IMR-90 (cell line): Measurements from ENCODE around the gene FUT6. TPM values are rescaled to one million over a fixed set of nuclear protein-coding genes. Genes with fewer than 3 reads are reported as not detected.

Experiments used
- ATAC-seq: fragments of 200-7000 bp; cut with Tn5 transposase; 2 replicates; pipeline ENCODE4 v1.9.1; 2020; ENCODE audit warnings: low read depth, mild to moderate bottlenecking, moderate library complexity
- BruUV-seq: library from RNA; stranded (reverse); fragments of 400-500 nt; replicated peaks from 2 replicates; lab custom pipeline; 2021; lab: Mats Ljungman, UMichigan
- CTCF ChIA-PET: fragments of 300-600 bp; formaldehyde crosslinking; extraction: SDS; loops from one replicate; lab custom pipeline; 2021; ENCODE audit warnings: antibody characterized with exemption; lab: Yijun Ruan, JAX
- POLR2A ChIA-PET: fragments of 300-600 bp; sonication (Branson Sonifier 250); formaldehyde crosslinking; loops from one replicate; lab custom pipeline; 2022; ENCODE audit warnings: antibody characterized with exemption; ENCODE audit not compliant: unreplicated experiment; lab: Charles Lee
- DNase-seq: peaks from one replicate; pipeline ENCODE4 v3.0.0; 2013
- H2AFZ ChIP-seq: replicated peaks from 2 replicates; pipeline ENCODE3; 2013; ENCODE audit warnings: low read length, mild to moderate bottlenecking; ENCODE audit not compliant: poor library complexity
- H2AK5ac ChIP-seq: 2 replicates; pipeline ENCODE4 v1.6.1; 2013; ENCODE audit warnings: low read depth, low read length, inconsistent platforms
- H2AK9ac ChIP-seq: replicated peaks from 2 replicates; pipeline ENCODE3; 2013; ENCODE audit warnings: mild to moderate bottlenecking, low read depth, low read length, moderate library complexity; ENCODE audit not compliant: poor library complexity
- H2BK120ac ChIP-seq: 2 replicates; pipeline ENCODE4 v1.6.1; 2013; ENCODE audit warnings: low read depth, low read length, inconsistent platforms
- H2BK15ac ChIP-seq: 3 replicates; pipeline ENCODE4 v1.6.1; 2013; ENCODE audit warnings: low read depth, low read length, inconsistent platforms
- H2BK20ac ChIP-seq: 2 replicates; pipeline ENCODE4 v1.6.1; 2013; ENCODE audit warnings: low read depth, mild to moderate bottlenecking, inconsistent platforms, low read length, moderate library complexity
- H2BK5ac ChIP-seq: 2 replicates; pipeline ENCODE4 v1.6.1; 2013; ENCODE audit warnings: mild to moderate bottlenecking, low read depth, low read length, inconsistent platforms; ENCODE audit not compliant: poor library complexity, severe bottlenecking
- H3K14ac ChIP-seq: replicated peaks from 2 replicates; pipeline ENCODE4 v1.6.1; 2013; ENCODE audit warnings: low read depth, low read length, inconsistent platforms
- H3K18ac ChIP-seq: 2 replicates; pipeline ENCODE4 v1.6.1; 2013; ENCODE audit warnings: low read depth, low read length, control low read depth
- H3K23ac ChIP-seq: 2 replicates; pipeline ENCODE4 v1.6.1; 2013; ENCODE audit warnings: low read depth, low read length, inconsistent platforms
- H3K27ac ChIP-seq: 2 replicates; pipeline ENCODE4 v1.5.1; 2013; ENCODE audit warnings: mild to moderate bottlenecking, control low read depth, low read length; ENCODE audit not compliant: insufficient read depth
- H3K27me3 ChIP-seq: 2 replicates; pipeline ENCODE4 v1.6.1; 2013; ENCODE audit warnings: low read length; ENCODE audit not compliant: control insufficient read depth, insufficient read depth
- H3K36me3 ChIP-seq: 2 replicates; pipeline ENCODE4 v1.6.1; 2013; ENCODE audit warnings: low read length, mixed read lengths; ENCODE audit not compliant: control insufficient read depth, insufficient read depth
- H3K4ac ChIP-seq: 2 replicates; pipeline ENCODE4 v1.6.1; 2013; ENCODE audit warnings: low read depth, low read length, inconsistent platforms
- H3K4me1 ChIP-seq: 2 replicates; pipeline ENCODE4 v1.6.1; 2013; ENCODE audit warnings: low read length, mixed read lengths; ENCODE audit not compliant: control insufficient read depth, insufficient read depth
- H3K4me2 ChIP-seq: 2 replicates; pipeline ENCODE4 v1.6.1; 2013; ENCODE audit warnings: low read depth, mild to moderate bottlenecking, control low read depth, low read length, moderate library complexity
- H3K4me3 ChIP-seq: 2 replicates; pipeline ENCODE4 v1.5.1; 2013; ENCODE audit warnings: low read depth, mild to moderate bottlenecking, control low read depth, low read length, moderate library complexity; ENCODE audit not compliant: insufficient read depth
- H3K56ac ChIP-seq: 2 replicates; pipeline ENCODE4 v1.6.1; 2013; ENCODE audit warnings: low read length, inconsistent platforms; ENCODE audit not compliant: insufficient read depth; ENCODE audit errors: extremely low read depth
- H3K79me1 ChIP-seq, 2 experiments: 2 replicates each; pipeline ENCODE4 v1.6.1; 2013; ENCODE audit warnings: low read length in 2 of 2, inconsistent platforms in 1 of 2, low read depth in 1 of 2
- H3K9ac ChIP-seq: 2 replicates; pipeline ENCODE4 v1.6.1; 2013; ENCODE audit warnings: low read depth, low read length, control low read depth
- H3K9me1 ChIP-seq: 2 replicates; pipeline ENCODE4 v1.6.1; 2013; ENCODE audit warnings: low read length, inconsistent platforms; ENCODE audit not compliant: insufficient read depth
- H3K9me3 ChIP-seq: 2 replicates; pipeline ENCODE4 v1.6.1; 2013; ENCODE audit warnings: low read length; ENCODE audit not compliant: control insufficient read depth, insufficient read depth
- H4K20me1 ChIP-seq: 2 replicates; pipeline ENCODE4 v1.6.1; 2013; ENCODE audit warnings: low read length, inconsistent platforms; ENCODE audit not compliant: insufficient read depth
- H4K5ac ChIP-seq: 2 replicates; pipeline ENCODE4 v1.6.1; 2013; ENCODE audit warnings: mild to moderate bottlenecking, low read depth, low read length, control low read depth
- H4K8ac ChIP-seq, 2 experiments: 2 replicates each; pipeline ENCODE4 v1.6.1; 2013; ENCODE audit warnings: low read depth in 2 of 2, low read length in 2 of 2, control low read depth in 1 of 2, inconsistent platforms in 1 of 2
- H4K91ac ChIP-seq: 2 replicates; pipeline ENCODE4 v1.6.1; 2013; ENCODE audit warnings: low read depth, low read length, inconsistent platforms; ENCODE audit not compliant: insufficient read depth
- CHD1 ChIP-seq: IDR thresholded peaks from 2 replicates; pipeline ENCODE4 v1.6.1; 2012; ENCODE audit warnings: low read depth, low read length, improper control_type of control experiment
- FOS ChIP-seq: fragments of 150-350 bp; IDR thresholded peaks from 2 replicates; pipeline ENCODE4 v1.6.1; 2016; ENCODE audit warnings: low read depth, low read length
- MAZ ChIP-seq: IDR thresholded peaks from 2 replicates; pipeline ENCODE4 v1.6.1; 2012; ENCODE audit warnings: low read depth, mild to moderate bottlenecking, low read length, improper control_type of control experiment, moderate library complexity, borderline replicate concordance
- MXI1 ChIP-seq: IDR thresholded peaks from 2 replicates; pipeline ENCODE4 v1.6.1; 2012; ENCODE audit warnings: low read depth, mild to moderate bottlenecking, low read length, moderate library complexity, borderline replicate concordance
- NFE2L2 ChIP-seq: fragments of 150-350 bp; IDR thresholded peaks from 2 replicates; pipeline ENCODE4 v1.6.1; 2016; ENCODE audit warnings: low read depth, mild to moderate bottlenecking, low read length
- POLR2A ChIP-seq: IDR thresholded peaks from 2 replicates; pipeline ENCODE4 v1.6.1; 2012; ENCODE audit warnings: mild to moderate bottlenecking, low read depth, low read length
- RAD21 ChIP-seq: IDR thresholded peaks from 2 replicates; pipeline ENCODE4 v1.6.1; 2012; ENCODE audit warnings: low read length, improper control_type of control experiment
- RCOR1 ChIP-seq: IDR thresholded peaks from 2 replicates; pipeline ENCODE4 v1.6.1; 2012; ENCODE audit warnings: mild to moderate bottlenecking, low read length, improper control_type of control experiment; ENCODE audit not compliant: insufficient replicate concordance
- RFX5 ChIP-seq: IDR thresholded peaks from 2 replicates; pipeline ENCODE4 v1.8.0; 2012; ENCODE audit warnings: low read depth, mild to moderate bottlenecking, low read length, moderate library complexity
- SMC3 ChIP-seq: fragments of 150-350 bp; IDR thresholded peaks from 2 replicates; pipeline ENCODE4 v1.6.1; 2016; ENCODE audit warnings: low read depth, mild to moderate bottlenecking, antibody characterized with exemption, low read length, moderate library complexity
- WGBS, 2 experiments: methylation state at CpG; one replicate each; pipeline versions ENCODE4 v1.1.5 to v1.1.7; 2013; ENCODE audit warnings: missing lambda C conversion rate in 2 of 2; ENCODE audit not compliant: insufficient read length in 1 of 2; ENCODE audit errors: extremely low coverage in 2 of 2; 5-methylcytosine and 5-hydroxymethylcytosine counted together
- dilution Hi-C: fragments of 300-500 bp; cut with HindIII; formaldehyde crosslinking; loops from one replicate; pipeline ENCODE4 v1.14.3; 2018; ENCODE audit warnings: low sequenced_read_pairs; ENCODE audit not compliant: unreplicated experiment
- in situ Hi-C: fragments of 300-500 bp; cut with MboI; formaldehyde crosslinking; loops from 3 replicates; pipeline ENCODE4 v1.14.3; 2019; ENCODE audit warnings: low sequenced_read_pairs, inconsistent platforms, mixed read lengths
- intact Hi-C: fragments of 100-400 bp; cut with micrococcal nuclease; formaldehyde crosslinking; loops from 2 replicates; pipeline ENCODE4 v1.10.0; 2022
- polyA plus RNA-seq, 3 experiments: library from polyadenylated mRNA; depleted of rRNA; stranded (reverse); fragments of >200 nt; gene quantifications; 2 replicates each; pipeline ENCODE4 v1.2.3, GENCODE V29; 2012; ENCODE audit warnings: low replicate concordance in 1 of 3
- total RNA-seq: library from RNA; depleted of rRNA; stranded (reverse); fragments of >200 nt; gene quantifications from 2 replicates; pipeline ENCODE4 v1.2.3, GENCODE V29; 2012
- TF ChIP-seq, protein P1 (sequence below): fragments of 150-350 bp; IDR thresholded peaks from 2 replicates; pipeline ENCODE4 v1.6.1; 2016; ENCODE audit warnings: low read depth, mild to moderate bottlenecking, low read length, moderate library complexity, borderline replicate concordance
- TF ChIP-seq, protein P2 (sequence below): fragments of 150-350 bp; IDR thresholded peaks from 2 replicates; pipeline ENCODE4 v1.6.1; 2017; ENCODE audit warnings: mild to moderate bottlenecking, antibody characterized with exemption, low read length, low read depth

Gene FUT6
- total and polyA plus RNA-seq, 2 of the 4 experiments (the other 2 are of a cell fraction): not detected

DNA sequence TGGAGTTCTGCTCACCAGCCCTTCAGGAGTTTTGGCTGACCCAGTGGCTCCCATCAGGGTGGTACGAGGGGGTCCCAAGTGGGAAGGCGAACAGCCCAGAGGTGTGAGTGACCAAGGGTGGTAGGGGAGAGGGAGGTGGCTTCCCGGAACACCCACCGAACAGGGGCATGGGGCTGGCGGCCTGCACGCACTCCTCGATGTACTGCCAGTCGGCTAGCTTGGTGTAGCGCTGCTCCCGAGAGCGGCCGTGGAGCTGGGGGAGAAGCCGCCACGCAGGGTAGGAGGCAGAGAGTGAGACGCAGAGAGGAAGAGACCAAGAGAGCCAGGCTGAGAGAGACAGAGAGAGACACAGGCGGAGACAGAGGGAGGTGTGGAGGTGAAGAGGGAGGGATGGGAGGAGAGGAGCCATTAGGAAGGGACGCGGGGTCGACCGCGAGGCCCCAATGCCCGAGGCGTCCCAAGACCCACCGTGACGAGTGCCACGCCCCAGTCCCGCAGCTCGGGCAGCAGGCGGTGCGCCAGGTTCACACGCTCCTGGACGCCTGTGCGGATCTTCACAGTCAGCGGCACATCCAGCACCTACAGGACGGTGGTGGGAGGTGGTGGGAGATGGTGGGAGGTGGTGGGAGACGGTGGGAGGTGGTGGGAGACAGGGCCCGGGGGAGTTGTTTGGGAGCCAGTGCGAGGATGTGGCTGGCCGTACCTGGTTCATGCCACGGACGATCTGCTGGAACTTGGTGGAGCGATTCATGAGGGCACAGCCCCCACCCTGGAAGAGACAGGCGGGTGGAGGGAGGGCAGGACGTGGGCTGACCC lies 52.7 kb downstream of the FUT6 start:
- ChIA-PET POLR2A (no interaction called here), CTCF (no interaction called here)
- Histone ChIP-seq H2AFZ (no peak overlapping the region), H4K20me1 (peaks cover 7% of the 10 kb centered on the region), H2BK20ac (no peak overlapping the region), H3K4me2 (no peak overlapping the region), H3K14ac (no peak overlapping the region), H3K56ac (no peak overlapping the region), H3K9ac (no peak overlapping the region), H4K8ac (no peak overlapping the region), H3K27ac (no peak overlapping the region), H4K5ac (no peak overlapping the region), H4K91ac (no peak overlapping the region), H3K9me1 (0 out of 2 replicates have a peak, but pooled peaks cover 3% of the 10 kb centered on the region), H2AK9ac (peak overlapping the region; percentile 72), H3K9me3 (no peaks in the 10 kb centered on the region), H3K18ac (no peak overlapping the region), H3K4me1 (0 out of 2 replicates have a peak, but pooled peaks cover 2% of the 10 kb centered on the region), H3K23ac (no peak overlapping the region), H3K36me3 (peaks cover 47% of the 10 kb centered on the region), H2BK120ac (no peak overlapping the region), H2AK5ac (no peak overlapping the region), H3K4me3 (no peak overlapping the region), H3K4ac (no peak overlapping the region), H2BK5ac (no peak overlapping the region), H2BK15ac (no peak overlapping the region), H3K27me3 (no peaks in the 10 kb centered on the region), H3K79me1 (peaks cover 0 to 11% of the 10 kb centered on the region in 2 experiments; a peak in 2 of 4 replicates)
- dilution Hi-C loops: no loop called here
- no TSS peak for BruUV-seq
- in situ Hi-C loops: no loop called here
- intact Hi-C loops: no loop called here
- 95% methylated on average over 23 of the region's 44 CpGs; no CpG with 5 or more reads in 1 of the 2 experiments for WGBS, 2 experiments
- no peak for DNase-seq
- no peak for ATAC-seq
- no peak for TF ChIP-seq POLR2A
- no peak for TF ChIP-seq SMC3
- TF ChIP-seq, protein P1, sequence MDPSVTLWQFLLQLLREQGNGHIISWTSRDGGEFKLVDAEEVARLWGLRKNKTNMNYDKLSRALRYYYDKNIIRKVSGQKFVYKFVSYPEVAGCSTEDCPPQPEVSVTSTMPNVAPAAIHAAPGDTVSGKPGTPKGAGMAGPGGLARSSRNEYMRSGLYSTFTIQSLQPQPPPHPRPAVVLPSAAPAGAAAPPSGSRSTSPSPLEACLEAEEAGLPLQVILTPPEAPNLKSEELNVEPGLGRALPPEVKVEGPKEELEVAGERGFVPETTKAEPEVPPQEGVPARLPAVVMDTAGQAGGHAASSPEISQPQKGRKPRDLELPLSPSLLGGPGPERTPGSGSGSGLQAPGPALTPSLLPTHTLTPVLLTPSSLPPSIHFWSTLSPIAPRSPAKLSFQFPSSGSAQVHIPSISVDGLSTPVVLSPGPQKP: no peak
- no peak for TF ChIP-seq RAD21
- TF ChIP-seq FOS: no peak
- TF ChIP-seq RFX5: no peak
- TF ChIP-seq, protein P2, sequence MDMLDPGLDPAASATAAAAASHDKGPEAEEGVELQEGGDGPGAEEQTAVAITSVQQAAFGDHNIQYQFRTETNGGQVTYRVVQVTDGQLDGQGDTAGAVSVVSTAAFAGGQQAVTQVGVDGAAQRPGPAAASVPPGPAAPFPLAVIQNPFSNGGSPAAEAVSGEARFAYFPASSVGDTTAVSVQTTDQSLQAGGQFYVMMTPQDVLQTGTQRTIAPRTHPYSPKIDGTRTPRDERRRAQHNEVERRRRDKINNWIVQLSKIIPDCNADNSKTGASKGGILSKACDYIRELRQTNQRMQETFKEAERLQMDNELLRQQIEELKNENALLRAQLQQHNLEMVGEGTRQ: no peak
- TF ChIP-seq RCOR1: no peak
- TF ChIP-seq MXI1: no peak
- no peak for TF ChIP-seq CHD1
- no peak for TF ChIP-seq MAZ
- no peak for TF ChIP-seq NFE2L2
